ENCODE measurements around the gene CAMSAP2.

CAMSAP2 gene

GRCh38 chr1:200899954-200900867 is 161.5 kb downstream of the CAMSAP2 start:
- no peak for DNase-seq (ENCODE audit: low read depth)

- DNase-seq (ENCODE audit: low read depth): no peak
Measured at GRCh38 chr1:200900877-200901276, 162.2 kb downstream of the CAMSAP2 start.

GRCh38 chr1:200901350-200901749 is 162.7 kb downstream of the CAMSAP2 start:
- DNase-seq (ENCODE audit: low read depth): no peak

- no peak for DNase-seq (ENCODE audit: low read depth)
Measured at GRCh38 chr1:200901796-200902444, 163.2 kb downstream of the CAMSAP2 start.

- DNase-seq (ENCODE audit: low read depth): no peak
Measured at GRCh38 chr1:200903793-200904192, 165.1 kb downstream of the CAMSAP2 start.

- DNase-seq (ENCODE audit: low read depth): no peak
Measured at GRCh38 chr1:200904772-200905171, 166.1 kb downstream of the CAMSAP2 start.

- peak; percentile 31 for DNase-seq (ENCODE audit: low read depth)
Measured at GRCh38 chr1:200905411-200906052, 166.8 kb downstream of the CAMSAP2 start.

GRCh38 chr1:200906491-200906890 is 167.8 kb downstream of the CAMSAP2 start:
- no peak for DNase-seq (ENCODE audit: low read depth)

- DNase-seq (ENCODE audit: low read depth): no peak
Measured at GRCh38 chr1:200907611-200908097, 169.0 kb downstream of the CAMSAP2 start.

- no peak for DNase-seq (ENCODE audit: low read depth)
Measured at GRCh38 chr1:200908191-200908868, 169.6 kb downstream of the CAMSAP2 start.

- DNase-seq (ENCODE audit: low read depth): no peak
Measured at GRCh38 chr1:200909071-200909470, 170.4 kb downstream of the CAMSAP2 start.

- DNase-seq (ENCODE audit: low read depth): no peak
Measured at GRCh38 chr1:200909757-200910239, 171.1 kb downstream of the CAMSAP2 start.

Measured in stimulated activated CD4-positive, alpha-beta T cell treated with anti-CD3 and anti-CD28 coated beads, Interleukin-2, amount 100 ng/mL, for 4 hours (primary cell).